Lower leg skin (tissue), 3 donors: Measurements from ENCODE around the gene TRIM17.

Experiments
- CTCF ChIP-seq, 3 donors: fragments of 450-650 bp; IDR thresholded peaks; one replicate each; pipeline ENCODE4 v1.5.1; 2016; ENCODE audit warnings: antibody characterized with exemption in 3 of 3, mild to moderate bottlenecking in 3 of 3, moderate library complexity in 2 of 3
- POLR2A ChIP-seq, 2 donors: fragments of 450-650 bp; IDR thresholded peaks; one replicate each; pipeline ENCODE4 v1.6.1; 2016 to 2017; ENCODE audit warnings: antibody characterized with exemption in 2 of 2, mild to moderate bottlenecking in 1 of 2, moderate library complexity in 1 of 2

GRCh38 chr1:228445490-228445842, 28.8 kb upstream of the TRIM17 start:
- no peak for TF ChIP-seq CTCF (IDR thresholded peaks at IDR 0.05)
- TF ChIP-seq POLR2A (IDR thresholded peaks at IDR 0.05), result no peak
